ENCODE results near the gene ZSCAN10. TPM values are rescaled to one million over a fixed set of nuclear protein-coding genes. Genes with fewer than 3 reads are reported as not detected.
"Not testable (repeated sequence)": the region's sequence is repeated elsewhere in the genome, so short reads cannot be mapped to it uniquely, and the experiment has no call there.

The ZSCAN10 gene
- total RNA-seq, 1 experiment from 2014 or later = not detected

DNA sequence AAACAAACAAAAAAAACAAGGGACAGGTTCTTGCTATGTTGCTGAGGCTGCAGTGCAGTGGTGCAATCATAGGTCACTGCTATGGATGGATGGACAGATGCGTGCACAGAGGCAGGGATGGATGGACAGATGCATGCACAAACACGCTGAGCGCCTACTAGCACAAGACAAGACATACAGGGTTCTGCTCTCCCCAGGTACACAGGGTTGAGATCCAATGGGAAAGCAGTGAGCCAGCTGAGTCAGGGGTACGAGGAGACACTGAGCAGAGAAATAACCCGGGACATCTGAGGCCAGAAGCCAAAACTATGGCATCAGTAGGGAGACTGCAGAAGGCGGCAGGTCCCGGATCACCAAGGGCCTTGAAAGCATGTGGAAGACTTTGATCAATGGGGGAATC lies 27.4 kb downstream of the ZSCAN10 start:
- TF ChIP-seq, protein P1, sequence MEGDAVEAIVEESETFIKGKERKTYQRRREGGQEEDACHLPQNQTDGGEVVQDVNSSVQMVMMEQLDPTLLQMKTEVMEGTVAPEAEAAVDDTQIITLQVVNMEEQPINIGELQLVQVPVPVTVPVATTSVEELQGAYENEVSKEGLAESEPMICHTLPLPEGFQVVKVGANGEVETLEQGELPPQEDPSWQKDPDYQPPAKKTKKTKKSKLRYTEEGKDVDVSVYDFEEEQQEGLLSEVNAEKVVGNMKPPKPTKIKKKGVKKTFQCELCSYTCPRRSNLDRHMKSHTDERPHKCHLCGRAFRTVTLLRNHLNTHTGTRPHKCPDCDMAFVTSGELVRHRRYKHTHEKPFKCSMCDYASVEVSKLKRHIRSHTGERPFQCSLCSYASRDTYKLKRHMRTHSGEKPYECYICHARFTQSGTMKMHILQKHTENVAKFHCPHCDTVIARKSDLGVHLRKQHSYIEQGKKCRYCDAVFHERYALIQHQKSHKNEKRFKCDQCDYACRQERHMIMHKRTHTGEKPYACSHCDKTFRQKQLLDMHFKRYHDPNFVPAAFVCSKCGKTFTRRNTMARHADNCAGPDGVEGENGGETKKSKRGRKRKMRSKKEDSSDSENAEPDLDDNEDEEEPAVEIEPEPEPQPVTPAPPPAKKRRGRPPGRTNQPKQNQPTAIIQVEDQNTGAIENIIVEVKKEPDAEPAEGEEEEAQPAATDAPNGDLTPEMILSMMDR (IDR thresholded peaks at IDR 0.05; ENCODE audit: insufficient read depth in 1 of 2, low read depth in 1 of 2, low read length in 1 of 2, severe bottlenecking in 1 of 2, unreplicated experiment in 1 of 2) = no peak
- H3K27ac Mint-ChIP-seq (ENCODE audit: unreplicated experiment) = no peak overlapping the region
- Histone ChIP-seq H3K27me3 (replicated peaks; ENCODE audit: control insufficient read depth, insufficient read depth, low read length) (no peaks in the 10 kb centered on the region), H3K4me1 (no peaks in the 10 kb centered on the region), H3K36me3 (ENCODE audit: control insufficient read depth, insufficient read depth, low read length) (no peaks in the 10 kb centered on the region), H3K9me3 (no peaks in the 10 kb centered on the region), H3K4me3 (ENCODE audit: low read depth, low read length) (no peak overlapping the region)
- intact Hi-C loops (cut with micrococcal nuclease; ENCODE audit: unreplicated experiment) = no loop called here
- CTCF ChIA-PET = no interaction called here
- peaks cover 12% of the 10 kb centered on the region for H3K36me3 Mint-ChIP-seq (ENCODE audit: insufficient read depth, unreplicated experiment)
- H3K9me3 Mint-ChIP-seq (ENCODE audit: unreplicated experiment) = no peaks in the 10 kb centered on the region
- no peak for DNase-seq
- peaks cover 8% of the 10 kb centered on the region for H3K27me3 Mint-ChIP-seq (ENCODE audit: insufficient read depth, unreplicated experiment)
- H3K4me1 Mint-ChIP-seq (ENCODE audit: low read depth, unreplicated experiment) = peaks cover 9% of the 10 kb centered on the region
- POLR2A ChIA-PET = no interaction called here
- no TSS peak for BruUV-seq (replicated peaks)
- H3K4me3 Mint-ChIP-seq (ENCODE audit: unreplicated experiment) = no peak overlapping the region

DNA sequence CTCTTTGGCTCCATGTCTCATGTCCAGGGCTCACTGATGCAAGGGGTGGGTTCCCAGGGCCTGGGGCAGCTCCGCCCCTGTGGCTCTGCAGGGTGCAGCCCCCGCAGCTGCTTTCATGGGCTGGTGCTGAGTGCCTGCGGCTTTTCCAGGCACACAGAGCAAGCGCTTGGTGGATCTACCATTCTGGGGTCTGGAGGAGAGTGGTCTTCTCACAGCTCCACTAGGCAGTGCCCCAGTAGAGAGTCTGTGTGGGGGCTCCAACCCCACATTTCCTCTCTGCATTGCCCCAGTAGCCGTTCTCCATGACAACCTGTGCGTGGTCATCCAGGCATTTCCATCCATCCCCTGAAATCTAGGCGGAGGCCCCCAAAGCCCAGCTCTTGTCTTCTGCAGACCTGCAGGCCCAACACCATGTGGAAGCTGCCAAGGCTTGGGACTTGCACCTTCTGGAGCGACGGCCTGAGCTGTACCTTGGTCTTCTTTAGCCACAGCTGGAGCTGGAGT lies 28.4 kb downstream of the ZSCAN10 start:
- Mint-ChIP-seq H3K9me3 (ENCODE audit: unreplicated experiment) (no peaks in the 10 kb centered on the region), H3K4me1 (ENCODE audit: low read depth, unreplicated experiment) (peaks cover 9% of the 10 kb centered on the region), H3K36me3 (ENCODE audit: insufficient read depth, unreplicated experiment) (peaks cover 13% of the 10 kb centered on the region), H3K4me3 (ENCODE audit: unreplicated experiment) (no peak overlapping the region), H3K27ac (ENCODE audit: unreplicated experiment) (no peak overlapping the region), H3K27me3 (ENCODE audit: insufficient read depth, unreplicated experiment) (peaks cover 8% of the 10 kb centered on the region)
- Histone ChIP-seq H3K36me3 (ENCODE audit: control insufficient read depth, insufficient read depth, low read length) (no peaks in the 10 kb centered on the region), H3K27me3 (replicated peaks; ENCODE audit: control insufficient read depth, insufficient read depth, low read length) (no peaks in the 10 kb centered on the region), H3K4me1 (peaks cover 7% of the 10 kb centered on the region), H3K9me3 (no peaks in the 10 kb centered on the region), H3K4me3 (ENCODE audit: low read depth, low read length) (no peak overlapping the region)
- no peak for DNase-seq
- TF ChIP-seq, protein P1 (IDR thresholded peaks at IDR 0.05; ENCODE audit: insufficient read depth in 1 of 2, low read depth in 1 of 2, low read length in 1 of 2, severe bottlenecking in 1 of 2, unreplicated experiment in 1 of 2) = no peak
- intact Hi-C loops (cut with micrococcal nuclease; ENCODE audit: unreplicated experiment) = no loop called here
- ChIA-PET POLR2A (no interaction called here), CTCF (no interaction called here)
- no TSS peak for BruUV-seq (replicated peaks)

DNA sequence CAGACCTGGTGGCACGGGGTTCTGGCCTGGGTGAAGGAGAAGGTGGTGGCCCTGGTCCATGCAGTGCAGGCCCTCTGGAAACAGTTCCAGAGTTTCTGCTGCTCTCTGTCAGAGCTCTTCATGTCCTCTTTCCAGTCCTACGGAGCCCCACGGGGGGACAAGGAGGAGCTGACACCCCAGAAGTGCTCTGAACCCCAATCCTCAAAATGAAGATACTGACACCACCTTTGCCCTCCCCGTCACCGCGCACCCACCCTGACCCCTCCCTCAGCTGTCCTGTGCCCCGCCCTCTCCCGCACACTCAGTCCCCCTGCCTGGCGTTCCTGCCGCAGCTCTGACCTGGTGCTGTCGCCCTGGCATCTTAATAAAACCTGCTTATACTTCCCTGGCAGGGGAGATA lies 29.9 kb downstream of the ZSCAN10 start:
- BruUV-seq (replicated peaks); H3K27me3 Mint-ChIP-seq (ENCODE audit: insufficient read depth, unreplicated experiment); CTCF ChIA-PET; POLR2A ChIA-PET; H3K9me3 ChIP-seq; H3K9me3 Mint-ChIP-seq (ENCODE audit: unreplicated experiment); H3K27me3 ChIP-seq (replicated peaks; ENCODE audit: control insufficient read depth, insufficient read depth, low read length); H3K4me3 Mint-ChIP-seq (ENCODE audit: unreplicated experiment); H3K27ac Mint-ChIP-seq (ENCODE audit: unreplicated experiment); DNase-seq; H3K36me3 ChIP-seq (ENCODE audit: control insufficient read depth, insufficient read depth, low read length); intact Hi-C loops (cut with micrococcal nuclease; ENCODE audit: unreplicated experiment); H3K4me3 ChIP-seq (ENCODE audit: low read depth, low read length); H3K4me1 Mint-ChIP-seq (ENCODE audit: low read depth, unreplicated experiment): not testable (repeated sequence)
- peaks cover 19% of the 10 kb centered on the region for H3K36me3 Mint-ChIP-seq (ENCODE audit: insufficient read depth, unreplicated experiment)
- H3K4me1 ChIP-seq = peaks cover 15% of the 10 kb centered on the region

DNA sequence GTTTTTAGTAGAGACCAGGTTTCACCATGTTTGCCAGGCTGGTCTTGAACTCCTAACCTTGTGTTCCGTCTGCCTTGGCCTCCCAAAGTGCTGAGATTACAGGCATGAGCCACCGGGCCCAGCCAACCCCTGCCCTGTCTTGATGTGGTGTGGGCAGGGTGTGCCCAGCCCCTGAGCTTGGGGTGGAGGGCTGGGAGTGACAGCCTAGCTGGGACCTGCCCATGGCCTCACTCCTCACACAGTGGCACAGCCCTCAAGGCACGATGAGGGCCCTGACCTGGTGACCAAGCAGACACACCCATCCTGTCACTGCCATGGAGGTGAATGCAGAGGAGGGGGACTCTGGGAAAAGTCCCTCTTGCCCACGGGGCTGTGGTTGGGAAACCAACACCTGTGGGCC lies 30.6 kb downstream of the ZSCAN10 start:
- CTCF ChIA-PET = no interaction called here
- Mint-ChIP-seq H3K27ac (ENCODE audit: unreplicated experiment) (no peak overlapping the region), H3K36me3 (ENCODE audit: insufficient read depth, unreplicated experiment) (peaks cover 19% of the 10 kb centered on the region), H3K4me3 (ENCODE audit: unreplicated experiment) (no peak overlapping the region), H3K9me3 (ENCODE audit: unreplicated experiment) (no peaks in the 10 kb centered on the region), H3K4me1 (ENCODE audit: low read depth, unreplicated experiment) (peaks cover 9% of the 10 kb centered on the region), H3K27me3 (ENCODE audit: insufficient read depth, unreplicated experiment) (peaks cover under 1% of the 10 kb centered on the region)
- H3K36me3 ChIP-seq (ENCODE audit: control insufficient read depth, insufficient read depth, low read length) = no peaks in the 10 kb centered on the region
- no peak for DNase-seq
- H3K4me1 ChIP-seq = peaks cover 16% of the 10 kb centered on the region
- no peak overlapping the region for H3K4me3 ChIP-seq (ENCODE audit: low read depth, low read length)
- intact Hi-C loops (cut with micrococcal nuclease; ENCODE audit: unreplicated experiment) = no loop called here
- H3K9me3 ChIP-seq = no peaks in the 10 kb centered on the region
- no TSS peak for BruUV-seq (replicated peaks)
- TF ChIP-seq, protein P1 (IDR thresholded peaks at IDR 0.05; ENCODE audit: insufficient read depth in 1 of 2, low read depth in 1 of 2, low read length in 1 of 2, severe bottlenecking in 1 of 2, unreplicated experiment in 1 of 2) = no peak
- POLR2A ChIA-PET = no interaction called here
- no peaks in the 10 kb centered on the region for H3K27me3 ChIP-seq (replicated peaks; ENCODE audit: control insufficient read depth, insufficient read depth, low read length)
